ENCODE data around the gene DNAJC30.

- no peak for TF ChIP-seq POLR2A (IDR thresholded peaks at IDR 0.05)
- no peak for TF ChIP-seq POLR2AphosphoS5 (IDR thresholded peaks at IDR 0.05)
Observed at GRCh38 chr7:73674468-73675124, 8.7 kb downstream of the DNAJC30 start.

Data from suprapubic skin (tissue), 4 donors.